GM12878 (cell line): ENCODE results near the gene FADS1.

Source experiments
- SRF ChIP-seq, 2 experiments: IDR thresholded peaks; 2 replicates each; pipeline ENCODE4 v1.6.1; 2011; ENCODE audit warnings: low read depth in 2 of 2, low read length in 2 of 2, mild to moderate bottlenecking in 1 of 2, moderate library complexity in 1 of 2
- TF ChIP-seq, protein P1 (sequence below), 3 experiments: IDR thresholded peaks in 2 of 3; conservative IDR thresholded peaks in 1 of 3; 2 replicates each; pipeline ENCODE4 v1.5.1; 2011; ENCODE audit warnings: low read depth in 3 of 3, low read length in 3 of 3, mild to moderate bottlenecking in 3 of 3, control low read depth in 2 of 3, moderate library complexity in 2 of 3, inconsistent platforms in 1 of 3, mixed read lengths in 1 of 3; ENCODE audit not compliant: control insufficient read depth in 2 of 3, insufficient read depth in 1 of 3; ENCODE audit errors: extremely low read depth in 1 of 3

DNA sequence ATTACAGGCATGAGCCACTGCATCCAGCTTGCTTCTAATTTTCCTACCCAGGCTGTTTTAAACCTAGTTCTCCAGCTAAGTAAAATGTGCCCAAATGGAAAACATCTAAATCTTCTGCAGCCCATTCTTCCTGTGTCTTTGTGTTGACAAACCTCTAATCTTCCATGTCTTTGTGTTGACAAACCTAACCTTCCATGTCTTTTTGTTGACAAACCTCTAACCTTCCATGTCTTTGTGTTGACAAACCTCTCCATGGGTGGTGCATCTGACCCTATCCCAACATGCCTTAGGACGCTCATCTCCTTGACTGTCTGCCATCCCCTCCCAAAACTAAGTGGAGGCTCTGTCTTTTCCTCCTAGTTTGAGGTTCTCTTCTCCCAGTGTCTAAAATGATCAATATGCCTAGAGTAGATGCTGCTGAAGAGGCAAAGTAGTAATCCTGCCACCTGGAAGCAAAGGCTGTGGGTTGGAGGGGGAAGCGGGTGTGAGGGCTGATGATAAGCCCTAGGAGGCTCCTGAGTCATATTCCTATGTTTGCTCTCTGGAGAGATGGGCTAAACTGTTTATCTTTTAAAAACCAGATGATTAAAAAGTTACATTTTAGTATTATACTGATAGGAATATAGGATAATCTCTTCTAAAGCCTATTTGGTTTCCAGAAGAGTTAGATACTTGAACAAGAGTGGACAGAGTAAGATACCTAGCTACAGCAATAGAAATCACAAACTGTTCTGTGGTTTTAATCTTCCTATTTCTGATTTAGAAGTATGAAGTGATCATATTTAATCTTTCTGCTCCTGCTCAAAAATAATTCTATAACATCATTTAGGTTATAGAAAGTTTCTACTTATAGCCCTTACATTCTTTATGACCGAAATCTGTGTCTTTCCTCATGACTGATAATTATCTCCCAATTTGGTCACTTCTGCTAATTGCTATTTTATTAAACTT, 16.2 kb downstream of the FADS1 start:
- TF ChIP-seq, protein P1, sequence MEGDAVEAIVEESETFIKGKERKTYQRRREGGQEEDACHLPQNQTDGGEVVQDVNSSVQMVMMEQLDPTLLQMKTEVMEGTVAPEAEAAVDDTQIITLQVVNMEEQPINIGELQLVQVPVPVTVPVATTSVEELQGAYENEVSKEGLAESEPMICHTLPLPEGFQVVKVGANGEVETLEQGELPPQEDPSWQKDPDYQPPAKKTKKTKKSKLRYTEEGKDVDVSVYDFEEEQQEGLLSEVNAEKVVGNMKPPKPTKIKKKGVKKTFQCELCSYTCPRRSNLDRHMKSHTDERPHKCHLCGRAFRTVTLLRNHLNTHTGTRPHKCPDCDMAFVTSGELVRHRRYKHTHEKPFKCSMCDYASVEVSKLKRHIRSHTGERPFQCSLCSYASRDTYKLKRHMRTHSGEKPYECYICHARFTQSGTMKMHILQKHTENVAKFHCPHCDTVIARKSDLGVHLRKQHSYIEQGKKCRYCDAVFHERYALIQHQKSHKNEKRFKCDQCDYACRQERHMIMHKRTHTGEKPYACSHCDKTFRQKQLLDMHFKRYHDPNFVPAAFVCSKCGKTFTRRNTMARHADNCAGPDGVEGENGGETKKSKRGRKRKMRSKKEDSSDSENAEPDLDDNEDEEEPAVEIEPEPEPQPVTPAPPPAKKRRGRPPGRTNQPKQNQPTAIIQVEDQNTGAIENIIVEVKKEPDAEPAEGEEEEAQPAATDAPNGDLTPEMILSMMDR (IDR thresholded peaks at IDR 0.05 in 2 of 3, conservative IDR thresholded peaks at IDR 0.05 in 1 of 3; ENCODE audit: control insufficient read depth in 2 of 3, extremely low read depth in 1 of 3, insufficient read depth in 1 of 3, low read depth in 3 of 3, low read length in 3 of 3): no peak
- TF ChIP-seq SRF (IDR thresholded peaks at IDR 0.05; ENCODE audit: low read depth in 2 of 2, low read length in 2 of 2): no peak
